HepG2 (cell line): ENCODE data around the gene PROK2. TPM values are rescaled to one million over a fixed set of nuclear protein-coding genes. Genes with fewer than 3 reads are reported as not detected.

Experiments used
- ATAC-seq: fragments of 200-7000 bp; cut with Tn5 transposase; 3 replicates; pipeline ENCODE4 v1.9.1; 2020; ENCODE audit warnings: mild to moderate bottlenecking, moderate library complexity
- BruUV-seq: library from RNA; stranded (reverse); fragments of 400-500 nt; replicated peaks from 2 replicates; lab custom pipeline; 2021; lab: Mats Ljungman, UMichigan
- CTCF ChIA-PET: fragments of 300-600 bp; formaldehyde crosslinking; extraction: SDS; loops from one replicate; lab custom pipeline; 2021; ENCODE audit warnings: low total read pairs, inconsistent platforms, low intra/inter-chr PET ratio; lab: Yijun Ruan, JAX
- POLR2A ChIA-PET: fragments of 350-600 bp; sonication (Branson Sonifier 250); formaldehyde crosslinking; loops from one replicate; lab custom pipeline; 2020; ENCODE audit warnings: antibody characterized with exemption, inconsistent platforms; lab: Yijun Ruan, JAX
- DNase-seq: peaks from one replicate; pipeline ENCODE4 v3.0.0-alpha.2; 2015; ENCODE audit warnings: low spot score
- FAIRE-seq: peaks from 3 replicates; lab custom pipeline; 2011; peaks lifted over from hg19 to GRCh38; lab: Jason Lieb, UNC
- H2AFZ ChIP-seq: one replicate; pipeline ENCODE4 v1.6.1; 2011; ENCODE audit warnings: low read length, inconsistent platforms
- H3K27ac ChIP-seq: fragments of 300-600 bp; 3 replicates; pipeline ENCODE4 v1.8.0; 2011; ENCODE audit warnings: mixed run types, mild to moderate bottlenecking, mixed read lengths, low read length, inconsistent platforms; ENCODE audit not compliant: insufficient read depth; ENCODE audit errors: extremely low read length
- H3K27me3 ChIP-seq, 2 experiments: fragments of 200-600 bp in 1 of 2; 2 replicates in 1 of 2; 3 replicates in 1 of 2; pipeline versions ENCODE4 v1.6.0 to v1.8.0; 2011; ENCODE audit warnings: low read length in 2 of 2, mild to moderate bottlenecking in 2 of 2, moderate library complexity in 2 of 2, inconsistent platforms in 1 of 2; ENCODE audit not compliant: insufficient read depth in 2 of 2, control insufficient read depth in 1 of 2
- H3K36me3 ChIP-seq, 2 experiments: fragments of 200-600 bp in 1 of 2; replicated peaks in 1 of 2; 2 replicates in 1 of 2; 3 replicates in 1 of 2; pipeline versions ENCODE4 v1.5.1 to v1.8.0; 2011; ENCODE audit warnings: low read length in 2 of 2, inconsistent platforms in 1 of 2; ENCODE audit not compliant: insufficient read depth in 2 of 2, control insufficient read depth in 1 of 2
- H3K4me1 ChIP-seq: 2 replicates; pipeline ENCODE4 v1.5.1; 2012; ENCODE audit warnings: low read length, inconsistent platforms; ENCODE audit not compliant: insufficient read depth
- H3K4me2 ChIP-seq: 2 replicates; pipeline ENCODE4 v1.6.0; 2011; ENCODE audit warnings: low read depth, low read length, inconsistent platforms
- H3K4me3 ChIP-seq, 3 experiments: fragments of 200-600 bp in 1 of 3; sonication (generic), shearing (Covaris generic) in 1 of 3; replicated peaks in 1 of 3; 2 replicates each; pipeline ENCODE4 v1.5.1; 2011 to 2016; ENCODE audit warnings: low read length in 3 of 3, inconsistent platforms in 2 of 3, low read depth in 2 of 3, mild to moderate bottlenecking in 2 of 3, control low read depth in 1 of 3, mixed read lengths in 1 of 3; ENCODE audit not compliant: insufficient read depth in 1 of 3
- H3K79me2 ChIP-seq: one replicate; pipeline ENCODE4 v1.6.1; 2011; ENCODE audit warnings: low read length, inconsistent platforms; ENCODE audit not compliant: insufficient read depth
- H3K9ac ChIP-seq: 2 replicates; pipeline ENCODE4 v1.6.0; 2011; ENCODE audit warnings: mild to moderate bottlenecking, low read depth, low read length, inconsistent platforms; ENCODE audit not compliant: insufficient read depth
- H3K9me3 ChIP-seq: 2 replicates; pipeline ENCODE4 v1.5.1; 2012; ENCODE audit warnings: mild to moderate bottlenecking, low read length
- H4K20me1 ChIP-seq: 2 replicates; pipeline ENCODE4 v1.6.0; 2011; ENCODE audit warnings: inconsistent platforms, mild to moderate bottlenecking, low read length, moderate library complexity; ENCODE audit not compliant: insufficient read depth
- BCL6 ChIP-seq: IDR thresholded peaks from 2 replicates; pipeline ENCODE4 v1.6.1; 2016; ENCODE audit warnings: missing genetic modification reagents, missing compliant biosample characterization
- KDM5B ChIP-seq: sonication (generic); formaldehyde crosslinking; IDR thresholded peaks from 2 replicates; pipeline ENCODE4 v1.4.0; 2020; ENCODE audit warnings: missing genetic modification reagents, mild to moderate bottlenecking, borderline replicate concordance
- NFE2L2 ChIP-seq: fragments of 150-350 bp; IDR thresholded peaks from 2 replicates; pipeline ENCODE4 v1.6.1; 2014; ENCODE audit warnings: low read length
- PHF21A ChIP-seq: sonication (generic); formaldehyde crosslinking; IDR thresholded peaks from 2 replicates; pipeline ENCODE4 v1.5.0; 2020; ENCODE audit warnings: mild to moderate bottlenecking, missing genetic modification reagents
- RAD21 ChIP-seq: fragments of 450-650 bp; formaldehyde crosslinking; IDR thresholded peaks from 2 replicates; pipeline ENCODE4 v1.5.0; 2020; ENCODE audit warnings: mild to moderate bottlenecking
- SALL1 ChIP-seq: sonication (generic); formaldehyde crosslinking; IDR thresholded peaks from 2 replicates; pipeline ENCODE4 v1.8.0; 2022; ENCODE audit warnings: mild to moderate bottlenecking, missing genetic modification reagents
- THAP8 ChIP-seq: sonication (generic); formaldehyde crosslinking; IDR thresholded peaks from 2 replicates; pipeline ENCODE4 v1.5.1; 2020; ENCODE audit warnings: missing genetic modification reagents, mild to moderate bottlenecking, borderline replicate concordance
- ZNF629 ChIP-seq: sonication (generic); formaldehyde crosslinking; conservative IDR thresholded peaks from 2 replicates; pipeline ENCODE4 v1.5.0; 2020; ENCODE audit warnings: missing genetic modification reagents
- ZZZ3 ChIP-seq: sonication (generic); formaldehyde crosslinking; IDR thresholded peaks from 2 replicates; pipeline ENCODE4 v1.4.0; 2020; ENCODE audit warnings: missing genetic modification reagents, mild to moderate bottlenecking, borderline replicate concordance
- WGBS: methylation state at CpG from one replicate; pipeline ENCODE4 v1.1.6; 2017; ENCODE audit warnings: low lambda C conversion rate; 5-methylcytosine and 5-hydroxymethylcytosine counted together
- in situ Hi-C: cut with HindIII; loops from 2 replicates; pipeline ENCODE4 v1.10.0; 2017; ENCODE audit warnings: low pct_unique_long_range_greater_than_20kb; ENCODE audit not compliant: extremely low pct_ligation_motif_present
- intact Hi-C: fragments of 100-400 bp; cut with micrococcal nuclease; formaldehyde crosslinking; loops from one replicate; pipeline ENCODE4 v1.10.0; 2022; ENCODE audit not compliant: unreplicated experiment
- polyA plus RNA-seq, 8 experiments: library from polyadenylated mRNA; depleted of rRNA in 3 of 8; stranded (reverse) in 7 of 8; unstranded in 1 of 8; fragments of >200 nt; fragmentation: Illumina TruSeq in 4 of 8; extraction: Trizol in 4 of 8; gene quantifications; 2 replicates each; pipeline versions ENCODE4 v1.2.1 to v1.2.3, GENCODE V29; 2011 to 2016; ENCODE audit warnings: low read depth in 4 of 8, missing spikeins in 1 of 8, mixed read lengths in 1 of 8; ENCODE audit not compliant: insufficient read depth in 1 of 8
- total RNA-seq, 5 experiments: library from RNA; depleted of rRNA; stranded (reverse); fragments of >200 nt; fragmentation: Illumina TruSeq; extraction: Trizol; gene quantifications; 2 replicates each; pipeline ENCODE4 v1.2.3, GENCODE V29; 2016; ENCODE audit warnings: low read depth in 1 of 5
- TF ChIP-seq, protein P1 (sequence below): sonication (generic); formaldehyde crosslinking; IDR thresholded peaks from 2 replicates; pipeline ENCODE4 v1.5.1; 2020; ENCODE audit warnings: mild to moderate bottlenecking, missing genetic modification reagents, borderline replicate concordance
- TF ChIP-seq, protein P2 (sequence below): sonication (generic); formaldehyde crosslinking; IDR thresholded peaks from 2 replicates; pipeline ENCODE4 v1.5.1; 2020; ENCODE audit warnings: mild to moderate bottlenecking, missing genetic modification reagents, borderline replicate concordance

Gene PROK2
- total and polyA plus RNA-seq, 2 of the 13 experiments (the other 11 are each of a cell fraction or from before 2014, with no cell fraction given): not detected

- no peaks in the 10 kb centered on the region for H3K9me3 ChIP-seq
- H3K27ac ChIP-seq: no peak overlapping the region
- no peaks in the 10 kb centered on the region for H3K79me2 ChIP-seq
- ATAC-seq (no peak), DNase-seq (no peak), FAIRE-seq (no peak)
- peaks cover 6% of the 10 kb centered on the region; the same call in 1 of the 2 replicates for H3K4me1 ChIP-seq
- no peaks in the 10 kb centered on the region for H4K20me1 ChIP-seq
- no peaks in the 10 kb centered on the region for H3K36me3 ChIP-seq
- no peak overlapping the region for H3K4me3 ChIP-seq
- H2AFZ ChIP-seq: no peak overlapping the region
- POLR2A ChIA-PET: no interaction called here
- no peak overlapping the region for H3K9ac ChIP-seq
- intact Hi-C loops: no loop called here
- BruUV-seq: no TSS peak
- TF ChIP-seq, protein P1, sequence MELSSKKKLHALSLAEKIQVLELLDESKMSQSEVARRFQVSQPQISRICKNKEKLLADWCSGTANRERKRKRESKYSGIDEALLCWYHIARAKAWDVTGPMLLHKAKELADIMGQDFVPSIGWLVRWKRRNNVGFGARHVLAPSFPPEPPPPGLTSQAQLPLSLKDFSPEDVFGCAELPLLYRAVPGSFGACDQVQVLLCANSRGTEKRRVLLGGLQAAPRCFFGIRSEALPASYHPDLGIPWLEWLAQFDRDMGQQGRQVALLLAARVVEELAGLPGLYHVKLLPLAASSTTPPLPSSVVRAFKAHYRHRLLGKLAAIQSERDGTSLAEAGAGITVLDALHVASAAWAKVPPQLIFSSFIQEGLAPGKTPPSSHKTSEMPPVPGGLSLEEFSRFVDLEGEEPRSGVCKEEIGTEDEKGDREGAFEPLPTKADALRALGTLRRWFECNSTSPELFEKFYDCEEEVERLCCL: no peak
- TF ChIP-seq ZZZ3 (CRISPR knock-in tag): no peak
- no peak for TF ChIP-seq KDM5B (CRISPR knock-in tag)
- TF ChIP-seq ZNF629 (CRISPR knock-in tag): no peak
- TF ChIP-seq RAD21 (CRISPR knock-in tag): no peak
- TF ChIP-seq, protein P2, sequence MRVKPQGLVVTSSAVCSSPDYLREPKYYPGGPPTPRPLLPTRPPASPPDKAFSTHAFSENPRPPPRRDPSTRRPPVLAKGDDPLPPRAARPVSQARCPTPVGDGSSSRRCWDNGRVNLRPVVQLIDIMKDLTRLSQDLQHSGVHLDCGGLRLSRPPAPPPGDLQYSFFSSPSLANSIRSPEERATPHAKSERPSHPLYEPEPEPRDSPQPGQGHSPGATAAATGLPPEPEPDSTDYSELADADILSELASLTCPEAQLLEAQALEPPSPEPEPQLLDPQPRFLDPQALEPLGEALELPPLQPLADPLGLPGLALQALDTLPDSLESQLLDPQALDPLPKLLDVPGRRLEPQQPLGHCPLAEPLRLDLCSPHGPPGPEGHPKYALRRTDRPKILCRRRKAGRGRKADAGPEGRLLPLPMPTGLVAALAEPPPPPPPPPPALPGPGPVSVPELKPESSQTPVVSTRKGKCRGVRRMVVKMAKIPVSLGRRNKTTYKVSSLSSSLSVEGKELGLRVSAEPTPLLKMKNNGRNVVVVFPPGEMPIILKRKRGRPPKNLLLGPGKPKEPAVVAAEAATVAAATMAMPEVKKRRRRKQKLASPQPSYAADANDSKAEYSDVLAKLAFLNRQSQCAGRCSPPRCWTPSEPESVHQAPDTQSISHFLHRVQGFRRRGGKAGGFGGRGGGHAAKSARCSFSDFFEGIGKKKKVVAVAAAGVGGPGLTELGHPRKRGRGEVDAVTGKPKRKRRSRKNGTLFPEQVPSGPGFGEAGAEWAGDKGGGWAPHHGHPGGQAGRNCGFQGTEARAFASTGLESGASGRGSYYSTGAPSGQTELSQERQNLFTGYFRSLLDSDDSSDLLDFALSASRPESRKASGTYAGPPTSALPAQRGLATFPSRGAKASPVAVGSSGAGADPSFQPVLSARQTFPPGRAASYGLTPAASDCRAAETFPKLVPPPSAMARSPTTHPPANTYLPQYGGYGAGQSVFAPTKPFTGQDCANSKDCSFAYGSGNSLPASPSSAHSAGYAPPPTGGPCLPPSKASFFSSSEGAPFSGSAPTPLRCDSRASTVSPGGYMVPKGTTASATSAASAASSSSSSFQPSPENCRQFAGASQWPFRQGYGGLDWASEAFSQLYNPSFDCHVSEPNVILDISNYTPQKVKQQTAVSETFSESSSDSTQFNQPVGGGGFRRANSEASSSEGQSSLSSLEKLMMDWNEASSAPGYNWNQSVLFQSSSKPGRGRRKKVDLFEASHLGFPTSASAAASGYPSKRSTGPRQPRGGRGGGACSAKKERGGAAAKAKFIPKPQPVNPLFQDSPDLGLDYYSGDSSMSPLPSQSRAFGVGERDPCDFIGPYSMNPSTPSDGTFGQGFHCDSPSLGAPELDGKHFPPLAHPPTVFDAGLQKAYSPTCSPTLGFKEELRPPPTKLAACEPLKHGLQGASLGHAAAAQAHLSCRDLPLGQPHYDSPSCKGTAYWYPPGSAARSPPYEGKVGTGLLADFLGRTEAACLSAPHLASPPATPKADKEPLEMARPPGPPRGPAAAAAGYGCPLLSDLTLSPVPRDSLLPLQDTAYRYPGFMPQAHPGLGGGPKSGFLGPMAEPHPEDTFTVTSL (CRISPR knock-in tag): no peak
- no peak for TF ChIP-seq PHF21A (CRISPR knock-in tag)
- no peak for TF ChIP-seq BCL6 (CRISPR knock-in tag)
- no peak for TF ChIP-seq SALL1
- no peak for TF ChIP-seq NFE2L2
- no peak for TF ChIP-seq THAP8 (CRISPR knock-in tag)
- TF ChIP-seq, all 625 proteins: peak for 0
- WGBS: 80% methylated on average over 8 of the region's 8 CpGs
- no peak overlapping the region for H3K4me2 ChIP-seq
- CTCF ChIA-PET: no interaction called here
- peaks cover 8 to 49% of the 10 kb centered on the region in 2 experiments; a peak in 4 of 5 replicates for H3K27me3 ChIP-seq
- in situ Hi-C loops: no loop called here
Observed at GRCh38 chr3:71726146-71726545, 58.8 kb downstream of the PROK2 start.
